ENCODE data around the gene APBB3.

Gene APBB3

GRCh38 chr5:140573683-140574082 lies 9.3 kb upstream of the APBB3 start:
- no peak for ATAC-seq (ENCODE audit: insufficient read depth, low read depth)
- Histone ChIP-seq H3K36me3 (ENCODE audit: insufficient read depth, low read length) (0 out of 2 replicates have a peak, but pooled peaks cover 5% of the 10 kb centered on the region), H3K4me2 (ENCODE audit: insufficient read depth, low read length) (no peak overlapping the region), H3K9ac (ENCODE audit: low read depth, low read length) (no peak overlapping the region), H4K20me1 (ENCODE audit: insufficient read depth, low read length) (no peaks in the 10 kb centered on the region), H3K27me3 (ENCODE audit: insufficient read depth, low read length, poor library complexity) (no peaks in the 10 kb centered on the region), H3K27ac (ENCODE audit: low read length) (no peak overlapping the region), H3K9me3 (ENCODE audit: insufficient read depth, low read length, severe bottlenecking) (no peaks in the 10 kb centered on the region), H2AFZ (ENCODE audit: low read depth, low read length) (no peak overlapping the region), H3K4me1 (ENCODE audit: insufficient read depth, low read length) (peaks cover 7% of the 10 kb centered on the region), H3K79me2 (ENCODE audit: insufficient read depth, low read length) (no peaks in the 10 kb centered on the region), H3K4me3 (ENCODE audit: low read depth in 1 of 2, low read length in 2 of 2) (no peak overlapping the region)
- no peak for TF ChIP-seq CTCF (IDR thresholded peaks at IDR 0.05; ENCODE audit: borderline replicate concordance, extremely low read depth, low read length, poor library complexity, severe bottlenecking)
- TF ChIP-seq EZH2 (IDR thresholded peaks at IDR 0.05; ENCODE audit: borderline replicate concordance, low read depth, low read length, severe bottlenecking), result no peak
- DNase-seq, result no peak

- H2AFZ ChIP-seq (ENCODE audit: low read depth, low read length), result no peak overlapping the region
- no peak overlapping the region for H3K27ac ChIP-seq (ENCODE audit: low read length)
- H3K9me3 ChIP-seq (ENCODE audit: insufficient read depth, low read length, severe bottlenecking), result no peaks in the 10 kb centered on the region
- H3K4me3 ChIP-seq (ENCODE audit: low read depth in 1 of 2, low read length in 2 of 2), result no peak overlapping the region
- TF ChIP-seq CTCF (IDR thresholded peaks at IDR 0.05; ENCODE audit: borderline replicate concordance, extremely low read depth, low read length, poor library complexity, severe bottlenecking), result no peak
- H3K79me2 ChIP-seq (ENCODE audit: insufficient read depth, low read length), result peaks cover 11% of the 10 kb centered on the region
- no peak overlapping the region for H3K4me2 ChIP-seq (ENCODE audit: insufficient read depth, low read length)
- peaks cover 30% of the 10 kb centered on the region for H3K36me3 ChIP-seq (ENCODE audit: insufficient read depth, low read length)
- H3K27me3 ChIP-seq (ENCODE audit: insufficient read depth, low read length, poor library complexity), result no peaks in the 10 kb centered on the region
- DNase-seq (no peak), ATAC-seq (ENCODE audit: insufficient read depth, low read depth) (no peak)
- H4K20me1 ChIP-seq (ENCODE audit: insufficient read depth, low read length), result 0 out of 2 replicates have a peak, but pooled peaks cover 5% of the 10 kb centered on the region
- peaks cover 11% of the 10 kb centered on the region for H3K4me1 ChIP-seq (ENCODE audit: insufficient read depth, low read length)
- no peak overlapping the region for H3K9ac ChIP-seq (ENCODE audit: low read depth, low read length)
Measured at GRCh38 chr5:140571105-140571504, 6.7 kb upstream of the APBB3 start.

- no peak overlapping the region for H2AFZ ChIP-seq (ENCODE audit: low read depth, low read length)
- H3K4me1 ChIP-seq (ENCODE audit: insufficient read depth, low read length), result peaks cover 17% of the 10 kb centered on the region
- DNase-seq (no peak), ATAC-seq (ENCODE audit: insufficient read depth, low read depth) (no peak)
- H3K79me2 ChIP-seq (ENCODE audit: insufficient read depth, low read length), result peaks cover 17% of the 10 kb centered on the region
- no peak overlapping the region for H3K27ac ChIP-seq (ENCODE audit: low read length)
- no peak overlapping the region for H3K9ac ChIP-seq (ENCODE audit: low read depth, low read length)
- H3K27me3 ChIP-seq (ENCODE audit: insufficient read depth, low read length, poor library complexity), result no peaks in the 10 kb centered on the region
- no peaks in the 10 kb centered on the region for H3K9me3 ChIP-seq (ENCODE audit: insufficient read depth, low read length, severe bottlenecking)
- peaks cover 35% of the 10 kb centered on the region for H3K36me3 ChIP-seq (ENCODE audit: insufficient read depth, low read length)
- H3K4me3 ChIP-seq (ENCODE audit: low read depth in 1 of 2, low read length in 2 of 2), result no peak overlapping the region
- H3K4me2 ChIP-seq (ENCODE audit: insufficient read depth, low read length), result no peak overlapping the region
- TF ChIP-seq EZH2 (IDR thresholded peaks at IDR 0.05; ENCODE audit: borderline replicate concordance, low read depth, low read length, severe bottlenecking) (no peak), CTCF (IDR thresholded peaks at IDR 0.05; ENCODE audit: borderline replicate concordance, extremely low read depth, low read length, poor library complexity, severe bottlenecking) (no peak)
- 0 out of 2 replicates have a peak, but pooled peaks cover 5% of the 10 kb centered on the region for H4K20me1 ChIP-seq (ENCODE audit: insufficient read depth, low read length)
Measured at GRCh38 chr5:140570488-140570887, 6.1 kb upstream of the APBB3 start.

- no peak overlapping the region for H3K4me2 ChIP-seq (ENCODE audit: insufficient read depth, low read length)
- 0 out of 2 replicates have a peak, but pooled peaks cover 5% of the 10 kb centered on the region for H4K20me1 ChIP-seq (ENCODE audit: insufficient read depth, low read length)
- no peak overlapping the region for H3K27ac ChIP-seq (ENCODE audit: low read length)
- H3K36me3 ChIP-seq (ENCODE audit: insufficient read depth, low read length), result peaks cover 35% of the 10 kb centered on the region
- no peak overlapping the region for H3K4me3 ChIP-seq (ENCODE audit: low read depth in 1 of 2, low read length in 2 of 2)
- ATAC-seq (ENCODE audit: insufficient read depth, low read depth) (no peak), DNase-seq (no peak)
- TF ChIP-seq EZH2 (IDR thresholded peaks at IDR 0.05; ENCODE audit: borderline replicate concordance, low read depth, low read length, severe bottlenecking) (no peak), CTCF (IDR thresholded peaks at IDR 0.05; ENCODE audit: borderline replicate concordance, extremely low read depth, low read length, poor library complexity, severe bottlenecking) (no peak)
- H3K9me3 ChIP-seq (ENCODE audit: insufficient read depth, low read length, severe bottlenecking), result no peaks in the 10 kb centered on the region
- peaks cover 21% of the 10 kb centered on the region for H3K4me1 ChIP-seq (ENCODE audit: insufficient read depth, low read length)
- no peak overlapping the region for H3K9ac ChIP-seq (ENCODE audit: low read depth, low read length)
- no peaks in the 10 kb centered on the region for H3K27me3 ChIP-seq (ENCODE audit: insufficient read depth, low read length, poor library complexity)
- H2AFZ ChIP-seq (ENCODE audit: low read depth, low read length), result no peak overlapping the region
- peaks cover 22% of the 10 kb centered on the region for H3K79me2 ChIP-seq (ENCODE audit: insufficient read depth, low read length)
Measured at GRCh38 chr5:140570058-140570457, 5.7 kb upstream of the APBB3 start.
